ENCODE results near the gene CAV1. TPM values are rescaled to one million over a fixed set of nuclear protein-coding genes. Genes with fewer than 3 reads are reported as not detected.

CAV1 gene
- total and polyA plus RNA-seq, 2 of the 4 experiments (the other 2 are of a cell fraction): 1,592 to 1,808 TPM

- no peak for ATAC-seq (ENCODE audit: low read depth)
- H4K20me1 ChIP-seq (ENCODE audit: insufficient read depth, low read length): no peaks in the 10 kb centered on the region
- POLR2A ChIA-PET (ENCODE audit: unreplicated experiment): no interaction called here
- H2BK120ac ChIP-seq (ENCODE audit: low read depth, low read length): peak overlapping the region; percentile 94
- H3K4ac ChIP-seq (ENCODE audit: low read depth, low read length): peak overlapping the region; percentile 90
- no peak overlapping the region for H3K56ac ChIP-seq (ENCODE audit: extremely low read depth, insufficient read depth, low read length)
- H3K9ac ChIP-seq (ENCODE audit: low read depth, low read length): no peak overlapping the region
- H3K36me3 ChIP-seq (ENCODE audit: control insufficient read depth, insufficient read depth, low read length): no peaks in the 10 kb centered on the region
- no peak for TF ChIP-seq CTCF (conservative IDR thresholded peaks at IDR 0.05; ENCODE audit: low read depth, low read length)
- no peak for TF ChIP-seq POLR2A (IDR thresholded peaks at IDR 0.05; ENCODE audit: low read depth, low read length)
- no peak for TF ChIP-seq CEBPB (IDR thresholded peaks at IDR 0.05; ENCODE audit: low read depth, low read length)
- no peak for TF ChIP-seq MAZ (IDR thresholded peaks at IDR 0.05; ENCODE audit: borderline replicate concordance, low read depth, low read length)
- no peak for TF ChIP-seq CHD1 (IDR thresholded peaks at IDR 0.05; ENCODE audit: low read depth, low read length)
- TF ChIP-seq NFE2L2 (IDR thresholded peaks at IDR 0.05; ENCODE audit: low read depth, low read length): no peak
- TF ChIP-seq RAD21 (IDR thresholded peaks at IDR 0.05; ENCODE audit: low read length): no peak
- no peak for TF ChIP-seq ELK1 (IDR thresholded peaks at IDR 0.05; ENCODE audit: borderline replicate concordance, low read depth, low read length)
- TF ChIP-seq USF2 (IDR thresholded peaks at IDR 0.05; ENCODE audit: low read depth, low read length): no peak
- TF ChIP-seq SMC3 (IDR thresholded peaks at IDR 0.05; ENCODE audit: low read depth, low read length): no peak
- no peak for TF ChIP-seq RCOR1 (IDR thresholded peaks at IDR 0.05; ENCODE audit: insufficient replicate concordance, low read length)
- no peak for TF ChIP-seq RFX5 (IDR thresholded peaks at IDR 0.05; ENCODE audit: low read depth, low read length)
- TF ChIP-seq BHLHE40 (IDR thresholded peaks at IDR 0.05; ENCODE audit: low read depth, low read length): no peak
- no peak for TF ChIP-seq FOS (IDR thresholded peaks at IDR 0.05; ENCODE audit: low read depth, low read length)
- no peak for TF ChIP-seq MAFK (IDR thresholded peaks at IDR 0.05; ENCODE audit: low read depth, low read length)
- CTCF ChIA-PET: no interaction called here
- peaks cover 26% of the 10 kb centered on the region for H3K4me1 ChIP-seq (ENCODE audit: control insufficient read depth, insufficient read depth, low read length)
- no peaks in the 10 kb centered on the region for H3K27me3 ChIP-seq (ENCODE audit: control insufficient read depth, insufficient read depth, low read length)
- H3K9me1 ChIP-seq (ENCODE audit: insufficient read depth, low read length): peaks cover 16% of the 10 kb centered on the region
- H3K14ac ChIP-seq (replicated peaks; ENCODE audit: low read depth, low read length): peak overlapping the region; percentile 69
- WGBS, 2 experiments (ENCODE audit: extremely low coverage in 2 of 2, insufficient read length in 1 of 2): no CpG with 5 or more reads among the region's 2 CpGs
- H2AK9ac ChIP-seq (replicated peaks; ENCODE audit: low read depth, low read length, poor library complexity): no peak overlapping the region
- H3K27ac ChIP-seq (ENCODE audit: insufficient read depth, low read length): peak overlapping the region; percentile 50; the same call in 1 of the 2 replicates
- no peak overlapping the region for H2AFZ ChIP-seq (replicated peaks; ENCODE audit: low read length, poor library complexity)
- 0 out of 2 replicates have a peak overlapping the region, but pooled peaks have one; percentile 26 for H3K23ac ChIP-seq (ENCODE audit: low read depth, low read length)
- in situ Hi-C loops (cut with MboI; ENCODE audit: low sequenced_read_pairs): no loop called here
- no TSS peak for BruUV-seq (replicated peaks)
- H2BK20ac ChIP-seq (ENCODE audit: low read depth, low read length): peak overlapping the region; percentile 89
- H3K4me2 ChIP-seq (ENCODE audit: low read depth, low read length): no peak overlapping the region
- peak overlapping the region; percentile 73 for H2BK5ac ChIP-seq (ENCODE audit: low read depth, low read length, poor library complexity, severe bottlenecking)
- no peak for DNase-seq
- H3K18ac ChIP-seq (ENCODE audit: low read depth, low read length): peak overlapping the region; percentile 73; the same call in 1 of the 2 replicates
- no peak overlapping the region for H3K4me3 ChIP-seq (ENCODE audit: insufficient read depth, low read depth, low read length)
- peaks cover 4 to 25% of the 10 kb centered on the region in 2 experiments; a peak in 2 of 4 replicates for H3K79me1 ChIP-seq (ENCODE audit: low read depth in 1 of 2, low read length in 2 of 2)
- peak overlapping the region; percentile 27 for H4K91ac ChIP-seq (ENCODE audit: insufficient read depth, low read depth, low read length)
- H4K5ac ChIP-seq (ENCODE audit: low read depth, low read length): peak overlapping the region; percentile 38; the same call in 1 of the 2 replicates
- H2AK5ac ChIP-seq (ENCODE audit: low read depth, low read length): peak overlapping the region; percentile 94; the same call in 1 of the 2 replicates
- peak overlapping the region; percentile 33 to 49; a peak in 2 of 4 replicates for H4K8ac ChIP-seq (ENCODE audit: low read depth in 2 of 2, low read length in 2 of 2)
- dilution Hi-C loops (cut with HindIII; ENCODE audit: low sequenced_read_pairs, unreplicated experiment): no loop called here
- H2BK15ac ChIP-seq (ENCODE audit: low read depth, low read length): peak overlapping the region; percentile 86; the same call in 2 of the 3 replicates
- intact Hi-C loops (cut with micrococcal nuclease): no loop called here
- peaks cover 4% of the 10 kb centered on the region; the same call in 1 of the 2 replicates for H3K9me3 ChIP-seq (ENCODE audit: control insufficient read depth, insufficient read depth, low read length)
Measured at GRCh38 chr7:116574025-116574822, 49.4 kb downstream of the CAV1 start.
